Dermis microvascular lymphatic vessel endothelial cell (primary cell): ENCODE data around the gene TCP11L1. TPM values are rescaled to one million over a fixed set of nuclear protein-coding genes. Genes with fewer than 3 reads are reported as not detected.
"Not testable (repeated sequence)": the region's sequence is repeated elsewhere in the genome, so short reads cannot be mapped to it uniquely, and the experiment has no call there.

Experiments
- DNase-seq, 2 donors: peaks; one replicate each; pipeline versions ENCODE4 v3.0.0 to v3.0.0-alpha.2; 2010; ENCODE audit warnings: low read depth in 2 of 2
- total RNA-seq: library from RNA; depleted of rRNA; stranded (reverse); fragments of >200 nt; gene quantifications from 2 replicates; pipeline ENCODE4 v1.2.1, GENCODE V29; 2014

TCP11L1 gene
- total RNA-seq, 1 donor from 2014 or later: 9.0 TPM

GRCh38 chr11:33028537-33028914, 10.8 kb upstream of the TCP11L1 start:
- no peak for DNase-seq

- DNase-seq: not testable (repeated sequence)
Measured at GRCh38 chr11:33029218-33029617, 10.2 kb upstream of the TCP11L1 start.

GRCh38 chr11:33033493-33033892, 5.9 kb upstream of the TCP11L1 start:
- DNase-seq: no peak

- DNase-seq: no peak
Measured at GRCh38 chr11:33035011-33035410, 4.4 kb upstream of the TCP11L1 start.

- peak in 1 of 2 donors; percentile 34 for DNase-seq
Measured at GRCh38 chr11:33040033-33040861, 875 bp downstream of the TCP11L1 start.

GRCh38 chr11:33040862-33041453, 1.6 kb downstream of the TCP11L1 start:
- DNase-seq: no peak

GRCh38 chr11:33043221-33043830, 4.0 kb downstream of the TCP11L1 start:
- no peak for DNase-seq

- no peak for DNase-seq
Measured at GRCh38 chr11:33044285-33044756, 4.9 kb downstream of the TCP11L1 start.

GRCh38 chr11:33045551-33046255, 6.3 kb downstream of the TCP11L1 start:
- no peak for DNase-seq

- peak in 1 of 2 donors; percentile 14 for DNase-seq
Measured at GRCh38 chr11:33048701-33049100, 9.3 kb downstream of the TCP11L1 start.

- not testable (repeated sequence) for DNase-seq
Measured at GRCh38 chr11:33049565-33050408, 10.4 kb downstream of the TCP11L1 start.

GRCh38 chr11:33052231-33052630, 12.9 kb downstream of the TCP11L1 start:
- DNase-seq: no peak

- no peak for DNase-seq
Measured at GRCh38 chr11:33055375-33055774, 16.0 kb downstream of the TCP11L1 start.

GRCh38 chr11:33057284-33057683, 17.9 kb downstream of the TCP11L1 start:
- DNase-seq: no peak

- no peak for DNase-seq
Measured at GRCh38 chr11:33059331-33060007, 20.1 kb downstream of the TCP11L1 start.

GRCh38 chr11:33060271-33060670, 20.9 kb downstream of the TCP11L1 start:
- DNase-seq: no peak

- DNase-seq: no peak
Measured at GRCh38 chr11:33062137-33062536, 22.8 kb downstream of the TCP11L1 start.

- no peak for DNase-seq
Measured at GRCh38 chr11:33063326-33063881, 24.0 kb downstream of the TCP11L1 start.

GRCh38 chr11:33064033-33064825, 24.9 kb downstream of the TCP11L1 start:
- no peak for DNase-seq
